Activated CD4-positive, CD25-positive, alpha-beta regulatory T cell treated with anti-CD3 and anti-CD28 coated beads, Interleukin-2, amount 50 U/mL, for 16 hours (primary cell): ENCODE results near the gene PHACTR3.

Experiments
- DNase-seq: peaks from one replicate; pipeline ENCODE4 v3.0.0-alpha.2; 2020; ENCODE audit warnings: low read depth, low spot score

PHACTR3 gene

DNA sequence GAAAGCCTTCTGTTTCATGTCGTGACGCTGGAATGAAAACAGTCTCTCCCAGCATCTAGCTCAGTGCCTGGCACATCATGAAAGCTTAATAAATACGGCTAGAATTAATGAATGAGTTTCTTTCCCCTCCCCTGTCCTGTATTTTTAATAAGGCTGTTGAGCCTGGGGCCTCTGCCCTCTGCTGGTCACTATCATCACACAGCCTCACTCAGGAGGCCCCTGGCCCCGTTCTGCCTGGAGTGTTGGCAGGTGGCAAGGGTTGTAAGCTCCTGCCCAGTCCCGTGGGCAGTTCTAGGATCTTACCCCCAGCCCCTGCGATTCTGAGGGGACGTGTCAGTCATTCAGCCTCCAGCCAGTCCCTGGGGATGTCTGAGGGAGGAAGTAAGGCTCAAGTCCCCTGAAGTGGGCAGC lies 41.4 kb downstream of the PHACTR3 start:
- DNase-seq, result no peak

GRCh38 chr20:59646487-59646886 lies 42.1 kb downstream of the PHACTR3 start:
- no peak for DNase-seq

- no peak for DNase-seq
Observed at GRCh38 chr20:59647271-59647670, 42.9 kb downstream of the PHACTR3 start.

DNA sequence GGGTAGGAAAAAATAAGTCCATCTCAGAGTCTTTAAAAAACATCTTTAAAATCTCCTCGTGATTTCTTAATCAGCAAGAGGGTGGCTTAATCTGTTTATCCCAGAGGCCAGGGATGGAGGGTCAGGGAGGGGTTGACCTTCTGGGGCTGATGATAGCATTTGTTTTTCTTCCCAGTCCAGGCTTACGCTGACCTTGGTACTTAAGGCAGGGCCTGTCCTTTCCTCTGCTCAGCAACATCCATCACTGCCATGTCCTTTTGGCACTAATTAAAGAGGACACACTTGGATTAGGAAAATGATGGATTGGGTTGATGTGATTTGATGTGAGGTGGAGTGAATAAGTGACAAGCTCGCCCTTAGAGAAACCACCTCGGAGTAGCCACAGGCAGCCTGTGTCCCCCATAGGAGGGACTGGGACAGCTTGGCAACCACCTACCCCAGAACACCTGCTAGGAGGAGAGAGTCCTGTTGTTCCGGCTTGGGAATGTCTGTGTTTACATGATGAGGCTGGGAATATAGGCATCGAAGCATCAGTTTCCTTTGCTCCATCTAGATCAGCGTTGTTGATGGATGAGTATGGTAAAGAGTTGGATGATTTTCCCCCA lies 44.2 kb downstream of the PHACTR3 start:
- no peak for DNase-seq

- no peak for DNase-seq
Observed at GRCh38 chr20:59650418-59650817, 46.1 kb downstream of the PHACTR3 start.

GRCh38 chr20:59652381-59652780 lies 48.0 kb downstream of the PHACTR3 start:
- no peak for DNase-seq

- no peak for DNase-seq
Observed at GRCh38 chr20:59656417-59656816, 52.1 kb downstream of the PHACTR3 start.

DNA sequence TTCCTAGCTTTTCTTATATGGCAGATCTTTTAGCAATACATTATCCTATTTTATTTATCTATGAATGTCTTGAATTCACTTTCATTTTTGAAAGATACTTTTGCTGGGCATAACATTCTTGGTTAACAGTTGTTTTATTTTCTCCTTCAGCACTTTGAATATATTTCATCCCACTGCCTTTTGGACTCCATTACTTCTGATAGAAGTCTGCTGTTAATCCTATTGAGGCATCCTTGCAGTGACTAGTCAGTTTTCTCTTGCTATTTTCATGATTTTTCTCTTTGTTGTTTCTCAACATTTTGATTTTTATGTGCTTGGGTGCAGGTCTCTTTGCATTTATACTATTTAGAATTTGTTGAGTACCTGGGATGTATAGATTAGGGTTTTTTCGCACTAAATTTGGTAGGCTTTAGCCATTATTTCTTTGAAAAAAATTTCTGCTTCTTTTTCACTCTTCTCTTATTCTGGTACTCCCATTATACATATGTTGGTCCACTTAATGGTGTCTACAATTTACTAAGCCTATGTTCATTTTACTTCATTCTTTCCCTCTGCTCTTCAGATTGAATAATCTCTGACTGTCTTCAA lies 53.2 kb downstream of the PHACTR3 start:
- no peak for DNase-seq

- no peak for DNase-seq
Observed at GRCh38 chr20:59660471-59660870, 56.1 kb downstream of the PHACTR3 start.

- DNase-seq, result no peak
Observed at GRCh38 chr20:59661153-59661552, 56.8 kb downstream of the PHACTR3 start.

DNA sequence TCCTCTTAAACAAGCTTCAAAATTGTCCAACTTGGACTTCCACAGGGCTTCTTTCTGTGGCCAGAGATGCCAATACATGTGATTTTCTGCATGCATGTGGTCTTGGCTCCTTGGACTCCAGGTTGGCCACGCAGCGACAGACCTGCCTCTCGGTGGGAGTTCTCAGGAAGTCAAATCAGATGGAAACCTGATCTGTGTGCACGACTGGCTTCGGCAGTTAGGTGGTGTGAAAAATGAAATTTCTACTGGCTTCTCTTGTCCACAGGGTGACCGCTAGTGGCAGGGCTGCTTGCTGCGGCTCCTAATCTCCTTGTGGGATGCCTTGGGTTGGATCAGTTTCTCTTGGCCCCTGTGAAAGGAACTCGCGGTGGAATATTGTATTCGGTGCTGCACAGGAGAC lies 57.3 kb downstream of the PHACTR3 start:
- no peak for DNase-seq

GRCh38 chr20:59662161-59662560 lies 57.8 kb downstream of the PHACTR3 start:
- DNase-seq, result no peak

DNA sequence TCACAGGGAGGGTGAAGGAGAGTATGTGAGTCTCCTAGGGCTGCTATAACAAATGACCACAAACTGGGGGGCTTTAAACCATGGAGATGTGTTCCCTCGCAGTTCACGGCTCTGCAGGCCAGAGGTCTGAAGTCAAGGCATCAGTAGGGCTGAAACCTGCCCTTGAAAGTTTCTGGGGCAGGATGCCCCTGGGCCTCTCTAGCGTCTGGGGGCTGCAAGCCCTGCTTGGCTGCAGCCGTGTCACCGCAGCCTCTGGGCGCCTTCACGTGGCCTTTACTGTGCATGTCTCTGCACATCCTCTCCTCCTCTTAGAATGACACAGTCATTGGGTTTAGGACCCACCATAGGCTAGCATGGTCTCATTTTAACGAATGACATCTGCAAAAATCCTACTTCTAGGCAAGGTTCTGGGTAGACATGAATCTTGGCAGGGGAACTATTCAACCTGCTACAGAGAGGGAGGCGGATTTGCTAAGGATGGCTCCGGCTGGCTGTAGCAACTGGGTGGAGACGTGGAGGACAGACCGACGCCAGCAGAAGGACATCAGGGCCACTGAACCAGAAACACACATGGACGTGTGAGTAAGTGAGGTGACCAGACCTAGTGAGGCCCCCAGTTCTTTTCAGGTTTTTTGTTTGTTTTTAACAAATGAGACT lies 58.6 kb downstream of the PHACTR3 start:
- DNase-seq, result no peak

- DNase-seq, result no peak
Observed at GRCh38 chr20:59663513-59664060, 59.2 kb downstream of the PHACTR3 start.

DNA sequence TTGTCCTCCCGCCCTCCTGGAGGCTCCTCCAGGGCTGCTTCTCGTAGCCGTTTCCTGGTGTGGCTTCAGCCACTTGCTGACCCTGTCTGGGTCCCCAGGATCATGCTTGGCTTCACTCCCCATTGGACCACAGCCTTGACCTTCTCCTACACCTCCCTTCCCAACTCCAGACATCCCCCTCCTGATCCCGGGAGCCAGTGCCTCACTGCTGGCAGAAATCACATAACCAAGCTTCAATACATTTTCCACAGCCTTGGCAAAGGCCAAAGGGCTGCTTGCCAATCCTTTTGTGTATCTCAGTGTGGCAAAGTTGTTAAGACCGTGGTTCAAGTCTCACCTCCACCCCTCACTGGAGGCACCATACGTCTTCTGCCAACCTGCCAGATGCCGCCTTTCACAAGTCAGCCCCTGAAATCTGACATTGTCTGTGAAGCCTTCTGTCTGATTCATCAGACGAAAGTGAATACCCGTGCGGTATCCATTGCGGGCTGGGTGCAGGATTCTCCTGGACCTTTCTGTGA lies 60.1 kb downstream of the PHACTR3 start:
- DNase-seq, result no peak

DNA sequence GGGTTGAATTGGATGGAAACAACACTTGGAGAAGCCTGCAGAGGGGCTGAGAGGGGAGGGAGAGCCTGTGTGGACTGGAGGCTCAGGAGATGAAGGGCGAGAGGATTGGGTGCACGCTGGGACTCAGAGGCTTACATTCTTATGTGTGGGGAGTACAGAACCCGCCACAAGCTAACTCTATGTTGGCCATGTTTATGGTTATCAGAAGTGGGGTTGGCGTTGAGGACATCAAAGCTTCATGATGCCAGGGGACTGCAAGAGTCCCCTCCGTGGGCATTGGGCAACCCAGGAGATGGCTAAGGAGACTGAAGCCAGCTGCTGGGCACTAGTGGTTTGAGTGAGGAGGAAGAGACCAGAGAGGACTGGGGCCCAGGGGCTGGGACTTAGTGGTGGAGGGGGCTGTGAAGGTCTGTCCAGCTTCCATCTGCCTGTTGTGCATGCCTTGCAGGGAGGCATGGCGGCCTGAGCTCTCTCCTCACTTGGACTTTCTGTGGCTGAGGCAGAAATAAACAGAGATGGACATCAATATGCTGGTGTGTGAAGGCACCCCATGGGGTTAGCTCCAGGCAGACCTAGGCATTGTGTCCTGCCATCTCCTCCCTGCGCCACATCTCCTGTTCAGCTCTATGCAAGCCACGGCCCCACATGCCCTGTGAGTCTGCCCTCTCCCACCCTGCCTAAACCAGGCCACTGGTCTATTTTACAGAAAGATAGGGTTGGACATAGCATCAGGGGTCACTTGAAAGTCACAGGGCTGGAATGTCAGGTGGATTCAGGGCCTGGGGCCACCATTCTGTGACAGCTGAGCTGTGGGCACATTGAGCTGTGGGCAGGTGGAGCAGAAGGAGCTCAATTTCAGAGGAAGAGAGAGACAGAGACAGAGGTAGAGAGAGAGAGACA lies 61.6 kb downstream of the PHACTR3 start:
- DNase-seq, result no peak

GRCh38 chr20:59666586-59666985 lies 62.2 kb downstream of the PHACTR3 start:
- DNase-seq, result no peak

- DNase-seq, result no peak
Observed at GRCh38 chr20:59667131-59667530, 62.8 kb downstream of the PHACTR3 start.

DNA sequence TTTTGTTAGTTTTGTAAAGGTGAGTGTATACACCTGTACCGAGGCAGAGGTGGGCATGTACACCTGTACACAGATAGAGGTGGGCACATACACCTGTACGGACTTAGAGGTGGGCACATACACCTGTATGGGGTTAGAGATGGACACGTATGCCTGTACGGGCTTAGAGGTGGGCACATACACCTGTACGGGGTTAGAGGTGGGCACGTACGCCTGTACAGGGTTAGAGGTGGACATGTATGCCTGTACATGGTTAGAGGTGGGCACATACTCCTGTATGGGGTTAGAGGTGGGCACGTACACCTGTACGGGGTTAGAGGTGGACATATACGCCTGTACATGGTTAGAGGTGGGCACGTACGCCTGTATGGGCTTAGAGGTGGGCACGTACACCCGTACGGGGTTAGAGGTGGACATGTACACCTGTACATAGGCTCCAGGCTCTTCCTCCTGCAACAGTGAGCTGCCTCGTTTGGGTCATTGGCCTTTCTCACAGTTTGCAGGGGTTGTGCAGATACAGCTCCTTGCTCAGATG lies 63.7 kb downstream of the PHACTR3 start:
- DNase-seq, result no peak

- no peak for DNase-seq
Observed at GRCh38 chr20:59668926-59669850, 64.8 kb downstream of the PHACTR3 start.
